ENCODE data around the gene DYSF. TPM values are rescaled to one million over a fixed set of nuclear protein-coding genes. Genes with fewer than 3 reads are reported as not detected.

The DYSF gene
- total RNA-seq, 2 experiments from 2014 or later: not detected

DNA sequence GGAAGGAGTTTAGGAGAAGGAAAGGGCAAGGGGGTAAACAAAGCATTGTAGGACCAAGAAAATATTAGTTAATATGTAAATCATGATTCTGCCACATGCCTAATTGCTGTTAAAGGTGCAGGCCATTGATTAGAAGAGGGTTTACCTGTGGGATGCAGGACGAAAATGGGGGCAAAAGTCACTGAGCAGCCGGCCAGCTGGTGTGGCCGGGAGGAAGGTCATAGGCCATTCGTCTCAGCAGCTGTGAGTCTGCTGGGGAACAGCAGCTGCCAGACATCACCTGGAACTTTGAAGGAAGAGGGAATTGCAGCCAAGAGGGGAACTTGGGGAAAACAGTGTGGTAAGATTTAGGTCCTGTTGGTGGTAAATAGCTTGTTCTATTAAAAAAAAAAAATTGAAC lies 184.4 kb downstream of the DYSF start:
- Histone ChIP-seq H3K4me2 (ENCODE audit: low read length) (no peak overlapping the region), H3K27ac (ENCODE audit: low read depth, low read length, poor library complexity, severe bottlenecking) (no peak overlapping the region), H3K4me3 (ENCODE audit: low read depth, low read length, poor library complexity, severe bottlenecking) (no peak overlapping the region), H3K4me1 (ENCODE audit: insufficient read depth, low read length, poor library complexity, severe bottlenecking) (no peaks in the 10 kb centered on the region), H3K9me2 (ENCODE audit: insufficient read depth, low read length) (no peaks in the 10 kb centered on the region), H4K20me1 (ENCODE audit: insufficient read depth, low read length) (no peaks in the 10 kb centered on the region), H3K9me3 (ENCODE audit: low read length) (no peaks in the 10 kb centered on the region), H2AFZ (ENCODE audit: low read length) (no peak overlapping the region), H3K79me2 (ENCODE audit: insufficient read depth, low read depth, low read length) (no peaks in the 10 kb centered on the region), H3K36me3 (ENCODE audit: insufficient read depth, low read length) (no peaks in the 10 kb centered on the region)
- TF ChIP-seq CTCF (conservative IDR thresholded peaks at IDR 0.05; ENCODE audit: low read length) (no peak), EZH2phosphoT487 (IDR thresholded peaks at IDR 0.05; ENCODE audit: borderline replicate concordance, low read depth, low read length) (no peak)
- BruUV-seq (replicated peaks): no TSS peak
- CTCF ChIA-PET (ENCODE audit: unreplicated experiment): no interaction called here
- POLR2A ChIA-PET: interaction anchor here (0.6 kb wide), 1 partner anchor 10 kb away, joined by 3 read pairs; no protein-coding TSS in a partner anchor
- intact Hi-C loops (cut with micrococcal nuclease; ENCODE audit: unreplicated experiment): no loop called here
- no peak for DNase-seq (ENCODE audit: low spot score)

DNA sequence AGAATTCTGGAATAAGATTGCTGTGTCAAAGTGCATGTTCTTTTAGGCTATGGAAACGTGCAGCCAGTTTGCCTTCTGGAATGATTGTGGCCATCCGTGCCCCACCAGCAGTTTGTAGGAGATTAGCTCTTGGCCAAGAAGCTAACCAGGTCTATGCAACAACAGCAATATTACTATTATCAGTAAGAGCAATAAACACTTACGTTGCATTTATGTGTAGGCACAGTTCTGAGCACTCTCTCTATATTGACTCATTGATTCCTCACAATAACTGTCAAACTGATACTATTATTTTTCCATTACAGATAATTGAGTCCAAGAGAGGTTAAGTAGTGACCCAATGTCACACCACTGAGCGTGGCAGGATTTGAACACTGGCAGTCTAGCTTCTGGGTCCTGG lies 186.4 kb downstream of the DYSF start:
- H3K9me2 ChIP-seq (ENCODE audit: insufficient read depth, low read length): no peaks in the 10 kb centered on the region
- POLR2A ChIA-PET: no interaction called here
- intact Hi-C loops (cut with micrococcal nuclease; ENCODE audit: unreplicated experiment): no loop called here
- BruUV-seq (replicated peaks): no TSS peak
- H3K9me3 ChIP-seq (ENCODE audit: low read length): no peaks in the 10 kb centered on the region
- CTCF ChIA-PET (ENCODE audit: unreplicated experiment): no interaction called here
- no peaks in the 10 kb centered on the region for H3K36me3 ChIP-seq (ENCODE audit: insufficient read depth, low read length)
- no peaks in the 10 kb centered on the region for H3K79me2 ChIP-seq (ENCODE audit: insufficient read depth, low read depth, low read length)
- DNase-seq (ENCODE audit: low spot score): no peak
- H2AFZ ChIP-seq (ENCODE audit: low read length): no peak overlapping the region
- H3K4me1 ChIP-seq (ENCODE audit: insufficient read depth, low read length, poor library complexity, severe bottlenecking): no peaks in the 10 kb centered on the region
- TF ChIP-seq EZH2phosphoT487 (IDR thresholded peaks at IDR 0.05; ENCODE audit: borderline replicate concordance, low read depth, low read length) (no peak), CTCF (conservative IDR thresholded peaks at IDR 0.05; ENCODE audit: low read length) (no peak)
- H3K4me2 ChIP-seq (ENCODE audit: low read length): no peak overlapping the region
- H4K20me1 ChIP-seq (ENCODE audit: insufficient read depth, low read length): no peaks in the 10 kb centered on the region
- no peak overlapping the region for H3K27ac ChIP-seq (ENCODE audit: low read depth, low read length, poor library complexity, severe bottlenecking)
- no peak overlapping the region for H3K4me3 ChIP-seq (ENCODE audit: low read depth, low read length, poor library complexity, severe bottlenecking)

DNA sequence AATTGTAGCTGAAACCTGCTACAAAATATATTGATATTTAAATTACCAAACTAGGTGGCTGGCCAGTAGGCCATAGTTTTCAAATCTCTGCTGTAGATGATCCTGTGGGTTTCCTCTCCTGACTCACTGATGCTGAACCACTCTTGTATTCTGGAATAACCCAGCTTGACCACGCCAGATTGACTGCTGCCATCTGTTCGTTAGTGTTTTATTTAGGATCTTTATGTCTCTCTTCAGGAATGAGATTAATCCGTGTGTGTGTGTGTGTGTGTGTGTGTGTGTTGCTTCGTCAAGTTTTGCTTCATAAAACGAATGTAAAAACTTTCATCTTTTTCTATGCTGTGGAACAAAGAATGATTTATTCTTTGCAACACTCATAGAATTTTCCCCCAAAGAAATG lies 187.1 kb downstream of the DYSF start:
- TF ChIP-seq EZH2phosphoT487 (IDR thresholded peaks at IDR 0.05; ENCODE audit: borderline replicate concordance, low read depth, low read length): no peak
- no peak for TF ChIP-seq CTCF (conservative IDR thresholded peaks at IDR 0.05; ENCODE audit: low read length)
- Histone ChIP-seq H3K4me1 (ENCODE audit: insufficient read depth, low read length, poor library complexity, severe bottlenecking) (no peaks in the 10 kb centered on the region), H3K79me2 (ENCODE audit: insufficient read depth, low read depth, low read length) (no peaks in the 10 kb centered on the region), H3K4me2 (ENCODE audit: low read length) (no peak overlapping the region), H2AFZ (ENCODE audit: low read length) (no peak overlapping the region), H3K36me3 (ENCODE audit: insufficient read depth, low read length) (no peaks in the 10 kb centered on the region), H3K9me2 (ENCODE audit: insufficient read depth, low read length) (no peaks in the 10 kb centered on the region), H4K20me1 (ENCODE audit: insufficient read depth, low read length) (no peaks in the 10 kb centered on the region), H3K9me3 (ENCODE audit: low read length) (no peaks in the 10 kb centered on the region), H3K27ac (ENCODE audit: low read depth, low read length, poor library complexity, severe bottlenecking) (no peak overlapping the region), H3K4me3 (ENCODE audit: low read depth, low read length, poor library complexity, severe bottlenecking) (no peak overlapping the region)
- CTCF ChIA-PET (ENCODE audit: unreplicated experiment): no interaction called here
- no TSS peak for BruUV-seq (replicated peaks)
- POLR2A ChIA-PET: no interaction called here
- DNase-seq (ENCODE audit: low spot score): no peak
- intact Hi-C loops (cut with micrococcal nuclease; ENCODE audit: unreplicated experiment): no loop called here
